Esophagus muscularis mucosa (tissue), 4 donors: ENCODE results near the gene GLT6D1. TPM values are rescaled to one million over a fixed set of nuclear protein-coding genes. Genes with fewer than 3 reads are reported as not detected.

ENCODE experiments used
- DNase-seq: peaks from one replicate; pipeline ENCODE4 v3.0.0-alpha.2; 2017; ENCODE audit errors: extremely low spot score
- H3K27ac ChIP-seq, 4 donors: fragments of 200-600 bp; sonication (generic); replicated peaks in 1 of 4; 1 replicate in 3 of 4; 2 replicates in 1 of 4; pipeline ENCODE4 v1.5.1; 2016 to 2019; ENCODE audit warnings: mild to moderate bottlenecking in 1 of 4
- H3K27me3 ChIP-seq, 4 donors: fragments of 200-600 bp; sonication (generic); one replicate each; pipeline versions ENCODE4 v1.5.1 to v1.6.0; 2016 to 2019
- H3K36me3 ChIP-seq, 4 donors: fragments of 200-600 bp; sonication (generic); one replicate each; pipeline ENCODE4 v1.5.1; 2016 to 2019
- H3K4me1 ChIP-seq, 4 donors: fragments of 200-600 bp; sonication (generic); one replicate each; pipeline ENCODE4 v1.5.1; 2016 to 2019
- H3K4me3 ChIP-seq, 4 donors: fragments of 200-600 bp; sonication (generic); 1 replicate in 2 of 4; 2 replicates in 2 of 4; pipeline ENCODE4 v1.5.1; 2016 to 2019; ENCODE audit warnings: mild to moderate bottlenecking in 4 of 4, moderate library complexity in 1 of 4
- H3K9me3 ChIP-seq, 4 donors: fragments of 200-600 bp; sonication (generic); 1 replicate in 3 of 4; 2 replicates in 1 of 4; pipeline ENCODE4 v1.5.1; 2016 to 2019
- EP300 ChIP-seq: sonication (generic); formaldehyde crosslinking; IDR thresholded peaks from one replicate; pipeline ENCODE4 v1.6.1; 2017; ENCODE audit warnings: antibody characterized with exemption
- POLR2A ChIP-seq: fragments of 450-650 bp; IDR thresholded peaks from one replicate; pipeline ENCODE4 v1.6.1; 2017; ENCODE audit warnings: antibody characterized with exemption, moderate library complexity, mild to moderate bottlenecking, low read depth
- POLR2AphosphoS5 ChIP-seq, 2 donors: sonication (generic); formaldehyde crosslinking; IDR thresholded peaks; one replicate each; pipeline ENCODE4 v1.6.1; 2017; ENCODE audit warnings: antibody characterized with exemption in 2 of 2
- WGBS: methylation state at CpG from one replicate; pipeline ENCODE4 v1.1.5; 2018; 5-methylcytosine and 5-hydroxymethylcytosine counted together
- intact Hi-C: fragments of 100-400 bp; cut with DNase I; formaldehyde crosslinking; loops from one replicate; pipeline ENCODE4 v1.15.1; 2023
- total RNA-seq, 4 donors: library from RNA; depleted of rRNA; stranded (reverse); fragments of >200 nt; gene quantifications; one replicate each; pipeline versions ENCODE4 v1.1.0 to v1.2.1, GENCODE V29; 2016
- TF ChIP-seq, protein P1 (sequence below), 3 experiments: fragments of 200-600 bp in 2 of 3; fragments of 450-650 bp in 1 of 3; sonication (generic) in 2 of 3; IDR thresholded peaks; one replicate each; pipeline ENCODE4 v1.5.1; 2017 to 2019; ENCODE audit warnings: antibody characterized with exemption in 3 of 3, mild to moderate bottlenecking in 2 of 3, moderate library complexity in 1 of 3

GLT6D1 gene
- total RNA-seq, 4 donors from 2014 or later, result not detected

DNA sequence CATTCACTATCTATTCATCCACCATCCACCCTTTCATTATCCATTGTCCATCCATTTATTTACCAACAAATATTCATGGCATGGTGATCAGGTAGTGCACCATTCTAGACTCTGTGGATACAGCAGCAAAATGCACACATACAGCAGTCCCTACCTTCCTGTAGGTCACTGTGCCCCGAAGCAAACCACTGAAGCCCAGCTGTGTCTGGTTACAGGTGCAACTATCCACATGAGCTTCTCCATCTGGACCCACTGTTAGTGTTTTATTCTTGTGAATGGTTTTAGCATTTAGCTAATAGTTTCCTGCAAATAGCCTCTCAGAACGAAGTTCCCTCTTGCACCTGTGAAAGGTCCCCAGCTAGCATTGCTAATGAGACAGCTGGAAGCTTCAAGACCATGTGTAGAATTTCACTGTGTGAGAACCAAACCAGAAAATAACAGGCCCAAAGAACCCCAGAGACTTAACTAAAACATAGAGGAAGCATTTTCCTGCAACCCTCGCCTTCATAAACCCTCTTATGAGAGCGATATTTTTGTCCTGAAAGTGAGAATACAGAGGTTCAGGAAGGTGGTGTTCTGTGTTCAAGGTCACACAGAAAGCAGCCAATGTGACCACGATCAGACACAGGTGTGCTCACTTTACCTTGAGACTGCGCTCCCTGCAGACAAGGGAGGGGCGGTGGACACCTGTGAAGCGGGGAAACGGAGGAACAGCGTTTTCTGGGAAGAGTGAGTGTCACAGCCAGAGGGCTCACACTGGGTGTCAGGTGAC lies 59.3 kb downstream of the GLT6D1 start:
- no peak for DNase-seq
- intact Hi-C loops, result no loop called here
- no peaks in the 10 kb centered on the region for H3K9me3 ChIP-seq
- WGBS, result 68% methylated on average over 10 of the region's 10 CpGs
- H3K4me1 ChIP-seq, result no peaks in the 10 kb centered on the region
- TF ChIP-seq POLR2A, result no peak
- TF ChIP-seq, protein P1, sequence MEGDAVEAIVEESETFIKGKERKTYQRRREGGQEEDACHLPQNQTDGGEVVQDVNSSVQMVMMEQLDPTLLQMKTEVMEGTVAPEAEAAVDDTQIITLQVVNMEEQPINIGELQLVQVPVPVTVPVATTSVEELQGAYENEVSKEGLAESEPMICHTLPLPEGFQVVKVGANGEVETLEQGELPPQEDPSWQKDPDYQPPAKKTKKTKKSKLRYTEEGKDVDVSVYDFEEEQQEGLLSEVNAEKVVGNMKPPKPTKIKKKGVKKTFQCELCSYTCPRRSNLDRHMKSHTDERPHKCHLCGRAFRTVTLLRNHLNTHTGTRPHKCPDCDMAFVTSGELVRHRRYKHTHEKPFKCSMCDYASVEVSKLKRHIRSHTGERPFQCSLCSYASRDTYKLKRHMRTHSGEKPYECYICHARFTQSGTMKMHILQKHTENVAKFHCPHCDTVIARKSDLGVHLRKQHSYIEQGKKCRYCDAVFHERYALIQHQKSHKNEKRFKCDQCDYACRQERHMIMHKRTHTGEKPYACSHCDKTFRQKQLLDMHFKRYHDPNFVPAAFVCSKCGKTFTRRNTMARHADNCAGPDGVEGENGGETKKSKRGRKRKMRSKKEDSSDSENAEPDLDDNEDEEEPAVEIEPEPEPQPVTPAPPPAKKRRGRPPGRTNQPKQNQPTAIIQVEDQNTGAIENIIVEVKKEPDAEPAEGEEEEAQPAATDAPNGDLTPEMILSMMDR (IDR thresholded peaks at IDR 0.05), result no peak
- no peak for TF ChIP-seq EP300
- no peak for TF ChIP-seq POLR2AphosphoS5 (IDR thresholded peaks at IDR 0.05)
- H3K27ac ChIP-seq, result no peak overlapping the region
- H3K4me3 ChIP-seq, result no peak overlapping the region
- H3K27me3 ChIP-seq, result peaks cover 0 to 69% (median 2%) of the 10 kb centered on the region in 4 donors
- no peaks in the 10 kb centered on the region for H3K36me3 ChIP-seq

DNA sequence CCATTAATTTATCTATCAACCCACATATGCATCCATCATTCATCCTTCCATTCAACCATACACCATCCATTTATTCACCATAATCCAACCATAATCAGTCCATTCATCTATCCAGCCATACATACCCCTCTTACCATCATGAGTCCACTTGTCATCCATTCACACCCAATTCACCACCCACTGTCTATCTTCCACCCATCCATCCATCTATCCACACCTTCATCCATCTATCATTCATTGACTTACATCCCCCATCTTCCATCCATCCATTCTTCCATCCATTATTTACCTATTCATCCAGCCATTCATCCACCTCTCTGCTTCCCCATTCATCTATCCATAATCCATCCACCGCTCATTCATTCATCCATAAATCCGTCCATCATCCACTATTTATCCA lies 60.0 kb downstream of the GLT6D1 start:
- DNase-seq, result no peak
- no peaks in the 10 kb centered on the region for H3K36me3 ChIP-seq
- peaks cover 0 to 69% (median 2%) of the 10 kb centered on the region in 4 donors for H3K27me3 ChIP-seq
- H3K4me1 ChIP-seq, result no peaks in the 10 kb centered on the region
- no peaks in the 10 kb centered on the region for H3K9me3 ChIP-seq
- TF ChIP-seq POLR2A (no peak), POLR2AphosphoS5 (IDR thresholded peaks at IDR 0.05) (no peak), EP300 (no peak)
- TF ChIP-seq, protein P1 (IDR thresholded peaks at IDR 0.05), result no peak
- H3K4me3 ChIP-seq, result no peak overlapping the region
- 25% methylated on average over 2 of the region's 2 CpGs for WGBS
- intact Hi-C loops, result no loop called here
- H3K27ac ChIP-seq, result no peak overlapping the region

DNA sequence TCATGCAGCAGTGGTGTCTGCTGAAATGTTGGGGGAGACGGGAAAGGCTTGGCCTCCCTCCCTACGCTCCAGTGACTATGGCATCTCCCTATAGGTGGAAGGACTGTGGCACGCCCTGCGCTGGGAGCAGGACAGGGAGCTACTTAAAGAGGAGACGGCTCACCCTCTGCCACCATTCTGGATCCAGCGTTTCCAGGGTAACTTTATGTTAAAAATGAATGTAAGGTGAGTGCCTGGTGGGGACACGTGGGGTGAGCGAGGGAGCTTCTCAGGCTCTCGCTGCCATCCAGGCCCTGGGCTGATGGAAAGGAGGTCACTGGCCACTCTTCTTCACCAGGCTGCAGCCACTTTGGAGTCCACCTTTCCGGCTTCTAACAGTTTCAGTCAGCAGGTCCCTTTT lies 62.1 kb downstream of the GLT6D1 start:
- Histone ChIP-seq H3K9me3 (no peaks in the 10 kb centered on the region), H3K4me1 (no peaks in the 10 kb centered on the region), H3K36me3 (no peaks in the 10 kb centered on the region), H3K4me3 (no peak overlapping the region), H3K27me3 (peaks cover 0 to 66% (median 2%) of the 10 kb centered on the region in 4 donors), H3K27ac (no peak overlapping the region)
- no peak for DNase-seq
- intact Hi-C loops, result no loop called here
- 89% methylated on average over 10 of the region's 10 CpGs for WGBS
- TF ChIP-seq, protein P1 (IDR thresholded peaks at IDR 0.05), result no peak
- TF ChIP-seq POLR2AphosphoS5 (IDR thresholded peaks at IDR 0.05) (no peak), POLR2A (no peak), EP300 (no peak)

DNA sequence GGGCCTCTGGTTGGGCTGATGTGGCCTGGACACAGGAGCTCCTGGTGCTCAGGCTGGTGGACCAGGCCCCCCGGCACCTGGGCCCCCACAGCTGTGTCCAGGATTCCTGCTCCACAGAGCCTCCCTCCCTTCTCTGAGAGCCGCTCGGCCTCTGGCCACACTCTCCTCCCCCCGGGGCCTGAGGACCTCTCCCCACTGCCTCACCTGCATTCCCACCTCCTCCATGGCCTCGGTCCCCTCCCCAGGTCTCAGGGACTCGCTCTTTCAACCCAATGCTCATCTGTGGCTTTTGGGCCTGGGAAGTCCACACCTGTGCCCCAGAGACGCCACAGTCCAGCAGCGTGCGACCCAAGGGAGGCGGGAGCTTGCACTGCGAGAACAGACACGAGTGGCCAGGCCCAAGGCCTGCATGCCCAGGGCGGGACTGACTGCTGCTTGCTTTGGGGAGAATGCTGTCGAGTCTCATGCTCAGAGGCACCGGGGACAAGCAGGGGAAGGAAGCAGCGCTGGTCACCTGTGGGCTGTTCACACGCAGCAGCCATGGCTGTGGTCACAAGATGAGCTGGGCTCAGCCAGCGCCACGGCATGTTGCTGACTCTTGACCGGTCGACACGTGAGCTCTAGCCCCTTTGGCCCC lies 63.2 kb downstream of the GLT6D1 start:
- Histone ChIP-seq H3K27ac (no peak overlapping the region), H3K9me3 (no peaks in the 10 kb centered on the region), H3K4me1 (no peaks in the 10 kb centered on the region), H3K36me3 (no peaks in the 10 kb centered on the region), H3K27me3 (peaks cover 0 to 55% (median 2%) of the 10 kb centered on the region in 4 donors), H3K4me3 (no peak overlapping the region)
- intact Hi-C loops, result no loop called here
- 81% methylated on average over 17 of the region's 22 CpGs for WGBS
- no peak for TF ChIP-seq POLR2A
- TF ChIP-seq POLR2AphosphoS5 (IDR thresholded peaks at IDR 0.05), result no peak
- TF ChIP-seq, protein P1 (IDR thresholded peaks at IDR 0.05), result no peak
- TF ChIP-seq EP300, result no peak
- DNase-seq, result no peak
